Measurements from ENCODE around the gene CHN2. TPM values are rescaled to one million over a fixed set of nuclear protein-coding genes. Genes with fewer than 3 reads are reported as not detected.
A peak's percentile ranks its signal among the peaks of the same experiment; 100 is the strongest.

Gene CHN2
- total RNA-seq, 1 donor from 2014 or later = 0.64 TPM

- no peak for DNase-seq (ENCODE audit: extremely low spot score, unreplicated experiment)
- no peaks in the 10 kb centered on the region for H3K9me3 Mint-ChIP-seq (ENCODE audit: unreplicated experiment)
- no peaks in the 10 kb centered on the region for H3K36me3 Mint-ChIP-seq (ENCODE audit: unreplicated experiment)
- peaks cover 80% of the 10 kb centered on the region for H3K27me3 Mint-ChIP-seq (ENCODE audit: unreplicated experiment)
- no peak overlapping the region for H3K27ac Mint-ChIP-seq (ENCODE audit: unreplicated experiment)
- H3K4me3 Mint-ChIP-seq (ENCODE audit: unreplicated experiment) = no peak overlapping the region
- no peak for TF ChIP-seq CTCF (IDR thresholded peaks at IDR 0.05)
- H3K4me1 Mint-ChIP-seq (ENCODE audit: unreplicated experiment) = peaks cover 8% of the 10 kb centered on the region
Observed at GRCh38 chr7:29192811-29193210, 1.8 kb upstream of the CHN2 start.

GRCh38 chr7:29193316-29194205 lies 1.0 kb upstream of the CHN2 start:
- H3K27me3 Mint-ChIP-seq (ENCODE audit: unreplicated experiment) = peaks cover 83% of the 10 kb centered on the region
- H3K9me3 Mint-ChIP-seq (ENCODE audit: unreplicated experiment) = no peaks in the 10 kb centered on the region
- no peaks in the 10 kb centered on the region for H3K36me3 Mint-ChIP-seq (ENCODE audit: unreplicated experiment)
- peaks cover 8% of the 10 kb centered on the region for H3K4me1 Mint-ChIP-seq (ENCODE audit: unreplicated experiment)
- H3K27ac Mint-ChIP-seq (ENCODE audit: unreplicated experiment) = no peak overlapping the region
- TF ChIP-seq CTCF (IDR thresholded peaks at IDR 0.05) = no peak
- no peak for DNase-seq (ENCODE audit: extremely low spot score, unreplicated experiment)
- peak overlapping the region; percentile 54 for H3K4me3 Mint-ChIP-seq (ENCODE audit: unreplicated experiment)

- Mint-ChIP-seq H3K27me3 (ENCODE audit: unreplicated experiment) (peaks cover 85% of the 10 kb centered on the region), H3K9me3 (ENCODE audit: unreplicated experiment) (no peaks in the 10 kb centered on the region), H3K4me3 (ENCODE audit: unreplicated experiment) (peak overlapping the region; percentile 76), H3K4me1 (ENCODE audit: unreplicated experiment) (peaks cover 8% of the 10 kb centered on the region), H3K27ac (ENCODE audit: unreplicated experiment) (no peak overlapping the region), H3K36me3 (ENCODE audit: unreplicated experiment) (no peaks in the 10 kb centered on the region)
- DNase-seq (ENCODE audit: extremely low spot score, unreplicated experiment) = no peak
- TF ChIP-seq CTCF (IDR thresholded peaks at IDR 0.05) = no peak
Observed at GRCh38 chr7:29194206-29194593, 375 bp upstream of the CHN2 start.

- H3K4me3 Mint-ChIP-seq (ENCODE audit: unreplicated experiment) = no peak overlapping the region
- no peak overlapping the region for H3K27ac Mint-ChIP-seq (ENCODE audit: unreplicated experiment)
- H3K27me3 Mint-ChIP-seq (ENCODE audit: unreplicated experiment) = peaks cover 83% of the 10 kb centered on the region
- no peak for TF ChIP-seq CTCF (IDR thresholded peaks at IDR 0.05)
- DNase-seq (ENCODE audit: extremely low spot score, unreplicated experiment) = no peak
- no peaks in the 10 kb centered on the region for H3K9me3 Mint-ChIP-seq (ENCODE audit: unreplicated experiment)
- no peaks in the 10 kb centered on the region for H3K36me3 Mint-ChIP-seq (ENCODE audit: unreplicated experiment)
- H3K4me1 Mint-ChIP-seq (ENCODE audit: unreplicated experiment) = peaks cover 7% of the 10 kb centered on the region
Observed at GRCh38 chr7:29196191-29196590, 1.6 kb downstream of the CHN2 start.

GRCh38 chr7:29196971-29197595 lies 2.5 kb downstream of the CHN2 start:
- no peak overlapping the region for H3K4me3 Mint-ChIP-seq (ENCODE audit: unreplicated experiment)
- peaks cover 7% of the 10 kb centered on the region for H3K4me1 Mint-ChIP-seq (ENCODE audit: unreplicated experiment)
- peaks cover 76% of the 10 kb centered on the region for H3K27me3 Mint-ChIP-seq (ENCODE audit: unreplicated experiment)
- H3K27ac Mint-ChIP-seq (ENCODE audit: unreplicated experiment) = no peak overlapping the region
- DNase-seq (ENCODE audit: extremely low spot score, unreplicated experiment) = no peak
- H3K9me3 Mint-ChIP-seq (ENCODE audit: unreplicated experiment) = no peaks in the 10 kb centered on the region
- no peaks in the 10 kb centered on the region for H3K36me3 Mint-ChIP-seq (ENCODE audit: unreplicated experiment)
- no peak for TF ChIP-seq CTCF (IDR thresholded peaks at IDR 0.05)

Measured in osteocyte (in vitro differentiated cells).